Measurements from ENCODE around the gene ICOSLG.
"Not testable (repeated sequence)": the region's sequence is repeated elsewhere in the genome, so short reads cannot be mapped to it uniquely, and the experiment has no call there.

DNA sequence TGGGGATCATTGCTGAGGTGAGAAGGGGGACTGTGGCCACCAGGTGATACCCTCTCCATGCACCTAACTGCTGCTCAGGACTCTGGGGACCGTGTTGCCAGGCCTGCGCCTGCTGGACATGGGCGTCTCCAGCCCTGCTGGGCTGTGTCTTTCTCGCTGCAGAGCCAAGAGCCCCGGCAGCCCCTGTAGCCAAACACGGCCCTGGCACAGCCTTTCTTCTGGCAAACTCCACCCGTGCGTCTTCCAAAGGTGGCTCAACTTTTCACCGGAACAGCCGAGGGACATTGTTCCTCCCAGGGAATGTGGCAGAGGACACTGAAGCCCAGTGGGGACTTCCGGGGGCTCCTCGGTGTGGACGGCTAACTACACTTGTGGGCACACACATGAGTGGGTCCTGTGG lies 12.6 kb downstream of the ICOSLG start:
- TF ChIP-seq TOX (CRISPR knock-in tag; IDR thresholded peaks at IDR 0.05; ENCODE audit: borderline replicate concordance); CSDC2 (CRISPR knock-in tag; IDR thresholded peaks at IDR 0.05); ZNF8 (CRISPR knock-in tag; IDR thresholded peaks at IDR 0.05); ZNF565 (CRISPR knock-in tag; conservative IDR thresholded peaks at IDR 0.05; ENCODE audit: low read depth); ARNTL (CRISPR knock-in tag; IDR thresholded peaks at IDR 0.05; ENCODE audit: borderline replicate concordance, low read depth); ZFP30 (CRISPR knock-in tag; IDR thresholded peaks at IDR 0.05): not testable (repeated sequence)
- TF ChIP-seq, protein P1, sequence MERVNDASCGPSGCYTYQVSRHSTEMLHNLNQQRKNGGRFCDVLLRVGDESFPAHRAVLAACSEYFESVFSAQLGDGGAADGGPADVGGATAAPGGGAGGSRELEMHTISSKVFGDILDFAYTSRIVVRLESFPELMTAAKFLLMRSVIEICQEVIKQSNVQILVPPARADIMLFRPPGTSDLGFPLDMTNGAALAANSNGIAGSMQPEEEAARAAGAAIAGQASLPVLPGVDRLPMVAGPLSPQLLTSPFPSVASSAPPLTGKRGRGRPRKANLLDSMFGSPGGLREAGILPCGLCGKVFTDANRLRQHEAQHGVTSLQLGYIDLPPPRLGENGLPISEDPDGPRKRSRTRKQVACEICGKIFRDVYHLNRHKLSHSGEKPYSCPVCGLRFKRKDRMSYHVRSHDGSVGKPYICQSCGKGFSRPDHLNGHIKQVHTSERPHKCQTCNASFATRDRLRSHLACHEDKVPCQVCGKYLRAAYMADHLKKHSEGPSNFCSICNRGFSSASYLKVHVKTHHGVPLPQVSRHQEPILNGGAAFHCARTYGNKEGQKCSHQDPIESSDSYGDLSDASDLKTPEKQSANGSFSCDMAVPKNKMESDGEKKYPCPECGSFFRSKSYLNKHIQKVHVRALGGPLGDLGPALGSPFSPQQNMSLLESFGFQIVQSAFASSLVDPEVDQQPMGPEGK (CRISPR knock-in tag; IDR thresholded peaks at IDR 0.05; ENCODE audit: borderline replicate concordance) = not testable (repeated sequence)
- TF ChIP-seq, protein P2, sequence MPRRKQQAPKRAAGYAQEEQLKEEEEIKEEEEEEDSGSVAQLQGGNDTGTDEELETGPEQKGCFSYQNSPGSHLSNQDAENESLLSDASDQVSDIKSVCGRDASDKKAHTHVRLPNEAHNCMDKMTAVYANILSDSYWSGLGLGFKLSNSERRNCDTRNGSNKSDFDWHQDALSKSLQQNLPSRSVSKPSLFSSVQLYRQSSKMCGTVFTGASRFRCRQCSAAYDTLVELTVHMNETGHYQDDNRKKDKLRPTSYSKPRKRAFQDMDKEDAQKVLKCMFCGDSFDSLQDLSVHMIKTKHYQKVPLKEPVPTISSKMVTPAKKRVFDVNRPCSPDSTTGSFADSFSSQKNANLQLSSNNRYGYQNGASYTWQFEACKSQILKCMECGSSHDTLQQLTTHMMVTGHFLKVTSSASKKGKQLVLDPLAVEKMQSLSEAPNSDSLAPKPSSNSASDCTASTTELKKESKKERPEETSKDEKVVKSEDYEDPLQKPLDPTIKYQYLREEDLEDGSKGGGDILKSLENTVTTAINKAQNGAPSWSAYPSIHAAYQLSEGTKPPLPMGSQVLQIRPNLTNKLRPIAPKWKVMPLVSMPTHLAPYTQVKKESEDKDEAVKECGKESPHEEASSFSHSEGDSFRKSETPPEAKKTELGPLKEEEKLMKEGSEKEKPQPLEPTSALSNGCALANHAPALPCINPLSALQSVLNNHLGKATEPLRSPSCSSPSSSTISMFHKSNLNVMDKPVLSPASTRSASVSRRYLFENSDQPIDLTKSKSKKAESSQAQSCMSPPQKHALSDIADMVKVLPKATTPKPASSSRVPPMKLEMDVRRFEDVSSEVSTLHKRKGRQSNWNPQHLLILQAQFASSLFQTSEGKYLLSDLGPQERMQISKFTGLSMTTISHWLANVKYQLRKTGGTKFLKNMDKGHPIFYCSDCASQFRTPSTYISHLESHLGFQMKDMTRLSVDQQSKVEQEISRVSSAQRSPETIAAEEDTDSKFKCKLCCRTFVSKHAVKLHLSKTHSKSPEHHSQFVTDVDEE (CRISPR knock-in tag; IDR thresholded peaks at IDR 0.05) = not testable (repeated sequence)
- TF ChIP-seq, protein P3, sequence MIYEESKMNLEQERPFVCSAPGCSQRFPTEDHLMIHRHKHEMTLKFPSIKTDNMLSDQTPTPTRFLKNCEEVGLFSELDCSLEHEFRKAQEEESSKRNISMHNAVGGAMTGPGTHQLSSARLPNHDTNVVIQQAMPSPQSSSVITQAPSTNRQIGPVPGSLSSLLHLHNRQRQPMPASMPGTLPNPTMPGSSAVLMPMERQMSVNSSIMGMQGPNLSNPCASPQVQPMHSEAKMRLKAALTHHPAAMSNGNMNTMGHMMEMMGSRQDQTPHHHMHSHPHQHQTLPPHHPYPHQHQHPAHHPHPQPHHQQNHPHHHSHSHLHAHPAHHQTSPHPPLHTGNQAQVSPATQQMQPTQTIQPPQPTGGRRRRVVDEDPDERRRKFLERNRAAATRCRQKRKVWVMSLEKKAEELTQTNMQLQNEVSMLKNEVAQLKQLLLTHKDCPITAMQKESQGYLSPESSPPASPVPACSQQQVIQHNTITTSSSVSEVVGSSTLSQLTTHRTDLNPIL (CRISPR knock-in tag; IDR thresholded peaks at IDR 0.05; ENCODE audit: low read depth) = not testable (repeated sequence)
- TF ChIP-seq, protein P4, sequence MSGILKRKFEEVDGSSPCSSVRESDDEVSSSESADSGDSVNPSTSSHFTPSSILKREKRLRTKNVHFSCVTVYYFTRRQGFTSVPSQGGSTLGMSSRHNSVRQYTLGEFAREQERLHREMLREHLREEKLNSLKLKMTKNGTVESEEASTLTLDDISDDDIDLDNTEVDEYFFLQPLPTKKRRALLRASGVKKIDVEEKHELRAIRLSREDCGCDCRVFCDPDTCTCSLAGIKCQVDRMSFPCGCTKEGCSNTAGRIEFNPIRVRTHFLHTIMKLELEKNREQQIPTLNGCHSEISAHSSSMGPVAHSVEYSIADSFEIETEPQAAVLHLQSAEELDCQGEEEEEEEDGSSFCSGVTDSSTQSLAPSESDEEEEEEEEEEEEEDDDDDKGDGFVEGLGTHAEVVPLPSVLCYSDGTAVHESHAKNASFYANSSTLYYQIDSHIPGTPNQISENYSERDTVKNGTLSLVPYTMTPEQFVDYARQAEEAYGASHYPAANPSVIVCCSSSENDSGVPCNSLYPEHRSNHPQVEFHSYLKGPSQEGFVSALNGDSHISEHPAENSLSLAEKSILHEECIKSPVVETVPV (CRISPR knock-in tag; IDR thresholded peaks at IDR 0.05) = not testable (repeated sequence)
